ENCODE data around the gene KCNH1. TPM values are rescaled to one million over a fixed set of nuclear protein-coding genes. Genes with fewer than 3 reads are reported as not detected.

The KCNH1 gene
- total and polyA plus RNA-seq, 8 donors, result 0.04 to 0.54 (median 0.13) TPM

GRCh38 chr1:210878564-210878963, 255.4 kb downstream of the KCNH1 start:
- no peak for TF ChIP-seq CTCF (IDR thresholded peaks at IDR 0.05)
- no peak overlapping the region for H3K4me3 ChIP-seq
- no peaks in the 10 kb centered on the region for H3K36me3 ChIP-seq
- H3K27me3 ChIP-seq, result no peaks in the 10 kb centered on the region
- no peak overlapping the region for H3K27ac ChIP-seq
- intact Hi-C loops (cut with DNase I), result no loop called here
- H3K9me3 ChIP-seq, result no peaks in the 10 kb centered on the region
- ATAC-seq (no peak), DNase-seq (no peak)
- H3K4me1 ChIP-seq, result no peaks in the 10 kb centered on the region

DNA sequence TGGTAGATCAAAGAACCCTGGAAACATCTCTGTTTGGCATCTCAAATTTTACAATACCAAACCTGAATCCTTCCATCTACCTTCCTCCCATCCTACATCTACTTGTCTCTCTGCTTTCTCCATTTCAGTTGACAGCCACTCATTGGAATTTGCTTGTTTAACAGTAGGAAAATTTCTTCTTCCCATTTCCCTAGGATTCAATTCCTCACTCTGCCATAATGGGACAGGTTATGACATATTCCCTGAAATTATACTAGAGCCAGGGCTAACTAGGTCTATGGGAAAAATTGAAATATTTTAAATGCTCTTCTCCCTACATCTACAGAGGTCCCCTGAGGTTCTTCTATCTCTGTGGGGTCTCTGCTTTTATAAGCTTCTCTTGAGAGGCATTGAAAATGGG, 257.7 kb downstream of the KCNH1 start:
- no peak for TF ChIP-seq CTCF (IDR thresholded peaks at IDR 0.05)
- H3K9me3 ChIP-seq, result no peaks in the 10 kb centered on the region
- H3K27me3 ChIP-seq, result no peaks in the 10 kb centered on the region
- no peak overlapping the region for H3K27ac ChIP-seq
- ATAC-seq (no peak), DNase-seq (no peak)
- no peaks in the 10 kb centered on the region for H3K36me3 ChIP-seq
- H3K4me1 ChIP-seq, result no peaks in the 10 kb centered on the region
- H3K4me3 ChIP-seq, result no peak overlapping the region
- intact Hi-C loops (cut with DNase I), result no loop called here

GRCh38 chr1:210866532-210866931, 267.4 kb downstream of the KCNH1 start:
- Histone ChIP-seq H3K27ac (no peak overlapping the region), H3K36me3 (no peaks in the 10 kb centered on the region), H3K4me1 (no peaks in the 10 kb centered on the region), H3K4me3 (no peak overlapping the region), H3K9me3 (peaks cover 0 to 27% of the 10 kb centered on the region in 2 donors), H3K27me3 (no peaks in the 10 kb centered on the region)
- no peak for TF ChIP-seq CTCF (IDR thresholded peaks at IDR 0.05)
- no peak for DNase-seq
- intact Hi-C loops (cut with DNase I), result no loop called here
- no peak for ATAC-seq

GRCh38 chr1:210857705-210858104, 276.2 kb downstream of the KCNH1 start:
- no peak for TF ChIP-seq CTCF (IDR thresholded peaks at IDR 0.05)
- no peak for DNase-seq
- no peaks in the 10 kb centered on the region for H3K27me3 ChIP-seq
- H3K9me3 ChIP-seq, result no peaks in the 10 kb centered on the region
- no peak for ATAC-seq
- no peak overlapping the region for H3K27ac ChIP-seq
- no peaks in the 10 kb centered on the region for H3K36me3 ChIP-seq
- H3K4me1 ChIP-seq, result no peaks in the 10 kb centered on the region
- no peak overlapping the region for H3K4me3 ChIP-seq
- intact Hi-C loops (cut with DNase I), result no loop called here

- no peaks in the 10 kb centered on the region for H3K36me3 ChIP-seq
- ATAC-seq (no peak), DNase-seq (no peak)
- H3K4me1 ChIP-seq, result no peaks in the 10 kb centered on the region
- intact Hi-C loops (cut with DNase I), result no loop called here
- no peak overlapping the region for H3K27ac ChIP-seq
- TF ChIP-seq CTCF (IDR thresholded peaks at IDR 0.05), result no peak
- H3K9me3 ChIP-seq, result no peaks in the 10 kb centered on the region
- H3K27me3 ChIP-seq, result no peaks in the 10 kb centered on the region
- no peak overlapping the region for H3K4me3 ChIP-seq
These were observed 276.7 kb downstream of the KCNH1 start for GRCh38 chr1:210857146-210857663.
